ENCODE data around the gene MAGEF1.

MAGEF1 gene

GRCh38 chr3:184697845-184698244 lies 14.0 kb downstream of the MAGEF1 start:
- TF ChIP-seq CTCF (IDR thresholded peaks at IDR 0.05), result no peak

GRCh38 chr3:184696697-184697096 lies 15.2 kb downstream of the MAGEF1 start:
- TF ChIP-seq CTCF (IDR thresholded peaks at IDR 0.05), result no peak

- TF ChIP-seq CTCF (IDR thresholded peaks at IDR 0.05), result no peak
Measured at GRCh38 chr3:184694716-184695115, 17.1 kb downstream of the MAGEF1 start.

- no peak for TF ChIP-seq CTCF (IDR thresholded peaks at IDR 0.05)
Measured at GRCh38 chr3:184694133-184694665, 17.7 kb downstream of the MAGEF1 start.

- TF ChIP-seq CTCF (IDR thresholded peaks at IDR 0.05), result no peak
Measured at GRCh38 chr3:184693011-184693975, 18.6 kb downstream of the MAGEF1 start.

- TF ChIP-seq CTCF (IDR thresholded peaks at IDR 0.05), result no peak
Measured at GRCh38 chr3:184691397-184692231, 20.2 kb downstream of the MAGEF1 start.

- no peak for TF ChIP-seq CTCF (IDR thresholded peaks at IDR 0.05)
Measured at GRCh38 chr3:184690192-184690883, 21.5 kb downstream of the MAGEF1 start.
